Measurements from ENCODE around the gene HSD11B2.

- TF ChIP-seq PBX3 (CRISPR knock-in tag; IDR thresholded peaks at IDR 0.05) = no peak
- no peak for TF ChIP-seq SETDB1 (IDR thresholded peaks at IDR 0.05; ENCODE audit: insufficient read length, low read length)
- no peak for TF ChIP-seq YY1 (tag by site-specific recombination; IDR thresholded peaks at IDR 0.05)
- TF ChIP-seq CTCF (tag by site-specific recombination; IDR thresholded peaks at IDR 0.05) = no peak
- TF ChIP-seq ZNF747 (tag by site-specific recombination; IDR thresholded peaks at IDR 0.05) = no peak
- no peak for TF ChIP-seq WT1 (tag by site-specific recombination; IDR thresholded peaks at IDR 0.05)
- no peak for TF ChIP-seq ZNF274 (IDR thresholded peaks at IDR 0.05; ENCODE audit: low read length)
- TF ChIP-seq ZNF274 (tag by site-specific recombination; IDR thresholded peaks at IDR 0.05; ENCODE audit: borderline replicate concordance) = no peak
- TF ChIP-seq ZNF513 (tag by site-specific recombination; IDR thresholded peaks at IDR 0.05) = no peak
- no peak for TF ChIP-seq ZNF416 (tag by site-specific recombination; IDR thresholded peaks at IDR 0.05)
- no peak for TF ChIP-seq TRIM28 (IDR thresholded peaks at IDR 0.05; ENCODE audit: borderline replicate concordance, low read length)
- no peak for TF ChIP-seq TCF7L2 (IDR thresholded peaks at IDR 0.05; ENCODE audit: borderline replicate concordance, low read depth, low read length)
- TF ChIP-seq SP7 (tag by site-specific recombination; IDR thresholded peaks at IDR 0.05) = peak; percentile 48; the same call in 1 of the 2 replicates
- no peak for TF ChIP-seq ZNF221 (tag by site-specific recombination; IDR thresholded peaks at IDR 0.05; ENCODE audit: borderline replicate concordance)
These were observed 11.4 kb upstream of the HSD11B2 start for GRCh38 chr16:67419502-67419901.

Data from HEK293 (cell line).